ENCODE results near the gene SOWAHA. TPM values are rescaled to one million over a fixed set of nuclear protein-coding genes. Genes with fewer than 3 reads are reported as not detected.

The SOWAHA gene
- total RNA-seq (2022; extraction: Qiagen RNA extraction; ENCODE audit: low read depth) = 0.08 to 0.17 TPM (median 0.15 TPM) in 4 of 5 replicates, not detected in the other

GRCh38 chr5:132812781-132813598, at the start of gene SOWAHA:
Gene SOWAHA, plus strand, starts transcription at chr5:132813302. Its CDS starts 320 bp downstream, at chr5:132813622.

GRCh38 chr5:132777209-132778069, 35.7 kb upstream of the SOWAHA start, which contains the start of gene SEPTIN8:
Gene SEPTIN8, minus strand, starts transcription at chr5:132777239. Its CDS starts 102 bp downstream, at chr5:132777137.

GRCh38 chr5:132830436-132831094, 17.5 kb downstream of the SOWAHA start, which contains the start of gene SHROOM1:
Gene SHROOM1, minus strand, starts transcription at chr5:132830647. Its CDS starts 4,507 bp downstream, at chr5:132826140.

Other genes with a start within 250 kb of the SOWAHA start
- 0.07 TPM in 1 of 5 replicates, not detected in the others for gene IL13, start 155.1 kb upstream of the SOWAHA start, total RNA-seq (2022; extraction: Qiagen RNA extraction; ENCODE audit: low read depth)
- not detected in 5 replicates for gene IL4, start 139.3 kb upstream of the SOWAHA start, total RNA-seq (2022; extraction: Qiagen RNA extraction; ENCODE audit: low read depth)
- gene KIF3A, start 75.8 kb upstream of the SOWAHA start, total RNA-seq (2022; extraction: Qiagen RNA extraction; ENCODE audit: low read depth) = 7.4 to 14.0 TPM (median 9.6 TPM) in 5 replicates
- 0.09 to 0.36 TPM (median 0.11 TPM) in 4 of 5 replicates, not detected in the other for gene CCNI2, start 65.9 kb upstream of the SOWAHA start, total RNA-seq (2022; extraction: Qiagen RNA extraction; ENCODE audit: low read depth)
- gene SEPTIN8, start 36.1 kb upstream of the SOWAHA start, total RNA-seq (2022; extraction: Qiagen RNA extraction; ENCODE audit: low read depth) = 17.3 to 21.5 TPM (median 18.5 TPM) in 5 replicates
- 7.8 to 11.0 TPM (median 9.6 TPM) in 5 replicates for gene SHROOM1, start 17.3 kb downstream of the SOWAHA start, total RNA-seq (2022; extraction: Qiagen RNA extraction; ENCODE audit: low read depth)
- gene GDF9, start 53.2 kb downstream of the SOWAHA start, total RNA-seq (2022; extraction: Qiagen RNA extraction; ENCODE audit: low read depth) = 0.17 to 0.56 TPM (median 0.24 TPM) in 5 replicates
- gene UQCRQ, start 53.3 kb downstream of the SOWAHA start, total RNA-seq (2022; extraction: Qiagen RNA extraction; ENCODE audit: low read depth) = 386 to 557 TPM (median 512 TPM) in 5 replicates
- gene LEAP2, start 60.4 kb downstream of the SOWAHA start, total RNA-seq (2022; extraction: Qiagen RNA extraction; ENCODE audit: low read depth) = 0.87 to 1.7 TPM (median 1.5 TPM) in 5 replicates
- 17.2 to 23.8 TPM (median 20.5 TPM) in 5 replicates for gene AFF4, start 150.3 kb downstream of the SOWAHA start, total RNA-seq (2022; extraction: Qiagen RNA extraction; ENCODE audit: low read depth)
- 27.7 to 37.6 TPM (median 30.1 TPM) in 5 replicates for gene ZCCHC10, start 213.2 kb downstream of the SOWAHA start, total RNA-seq (2022; extraction: Qiagen RNA extraction; ENCODE audit: low read depth)
- 158 to 199 TPM (median 188 TPM) in 5 replicates for gene HSPA4, start 238.7 kb downstream of the SOWAHA start, total RNA-seq (2022; extraction: Qiagen RNA extraction; ENCODE audit: low read depth)